Neuronal stem cell (in vitro differentiated cells): ENCODE results near the gene TIMP2.
A peak's percentile ranks its signal among the peaks of the same experiment; 100 is the strongest.

Experiments used
- DNase-seq: peaks from one replicate; pipeline ENCODE4 v3.0.0-alpha.2; 2013; ENCODE audit warnings: low spot score
- H2AFZ ChIP-seq: one replicate; pipeline ENCODE4 v1.6.1; 2013; ENCODE audit warnings: mild to moderate bottlenecking, low read length, inconsistent platforms
- H2AK5ac ChIP-seq: 2 replicates; pipeline ENCODE4 v1.6.1; 2013; ENCODE audit warnings: low read depth, mild to moderate bottlenecking, inconsistent platforms, low read length, moderate library complexity, mixed read lengths
- H2BK120ac ChIP-seq: 2 replicates; pipeline ENCODE4 v1.6.1; 2013; ENCODE audit warnings: low read depth, mild to moderate bottlenecking, inconsistent platforms, low read length, moderate library complexity, mixed read lengths
- H2BK12ac ChIP-seq: one replicate; pipeline ENCODE4 v1.6.1; 2013; ENCODE audit warnings: low read length, inconsistent platforms
- H2BK15ac ChIP-seq: 2 replicates; pipeline ENCODE4 v1.6.1; 2013; ENCODE audit warnings: mild to moderate bottlenecking, low read length, inconsistent platforms, mixed read lengths
- H2BK5ac ChIP-seq: one replicate; pipeline ENCODE4 v1.6.1; 2013; ENCODE audit warnings: inconsistent platforms, mild to moderate bottlenecking, low read length, moderate library complexity
- H3K14ac ChIP-seq: one replicate; pipeline ENCODE4 v1.6.1; 2013; ENCODE audit warnings: low read length, inconsistent platforms
- H3K18ac ChIP-seq: 2 replicates; pipeline ENCODE4 v1.6.1; 2013; ENCODE audit warnings: low read length, inconsistent platforms
- H3K23ac ChIP-seq: 2 replicates; pipeline ENCODE4 v1.6.1; 2013; ENCODE audit warnings: low read depth, mild to moderate bottlenecking, mixed read lengths, low read length, inconsistent platforms; ENCODE audit not compliant: poor library complexity
- H3K27ac ChIP-seq: replicated peaks from 3 replicates; pipeline ENCODE4 v1.5.1; 2013; ENCODE audit warnings: low read length, inconsistent platforms
- H3K27me3 ChIP-seq, 3 experiments: 2 replicates each; pipeline ENCODE4 v1.6.1; 2013; ENCODE audit warnings: low read length in 3 of 3, mild to moderate bottlenecking in 2 of 3, inconsistent platforms in 1 of 3, low read depth in 1 of 3, mixed read lengths in 1 of 3, moderate library complexity in 1 of 3; ENCODE audit not compliant: control insufficient read depth in 3 of 3, insufficient read depth in 3 of 3
- H3K36me3 ChIP-seq, 2 donors: replicated peaks in 1 of 2; 2 replicates each; pipeline ENCODE4 v1.6.1; 2013; ENCODE audit warnings: low read length in 2 of 2; ENCODE audit not compliant: control insufficient read depth in 2 of 2, insufficient read depth in 2 of 2
- H3K4ac ChIP-seq: 2 replicates; pipeline ENCODE4 v1.6.1; 2013; ENCODE audit warnings: inconsistent platforms, mild to moderate bottlenecking, low read length, moderate library complexity
- H3K4me1 ChIP-seq, 2 donors: 1 replicate in 1 of 2; 2 replicates in 1 of 2; pipeline ENCODE4 v1.6.1; 2013; ENCODE audit warnings: low read length in 2 of 2, low read depth in 1 of 2; ENCODE audit not compliant: control insufficient read depth in 2 of 2, insufficient read depth in 1 of 2
- H3K4me2 ChIP-seq: one replicate; pipeline ENCODE4 v1.6.1; 2013; ENCODE audit warnings: mild to moderate bottlenecking, low read length, inconsistent platforms; ENCODE audit not compliant: insufficient read depth, poor library complexity, severe bottlenecking
- H3K4me3 ChIP-seq, 2 donors: 2 replicates each; pipeline ENCODE4 v1.5.1; 2013; ENCODE audit warnings: low read length in 2 of 2, mild to moderate bottlenecking in 2 of 2, inconsistent platforms in 1 of 2, moderate library complexity in 1 of 2
- H3K79me1 ChIP-seq: one replicate; pipeline ENCODE4 v1.6.1; 2013; ENCODE audit warnings: low read depth, mild to moderate bottlenecking, inconsistent platforms, low read length, moderate library complexity
- H3K9ac ChIP-seq: one replicate; pipeline ENCODE4 v1.6.1; 2013; ENCODE audit warnings: mild to moderate bottlenecking, low read depth, low read length, inconsistent platforms; ENCODE audit not compliant: poor library complexity
- H3K9me3 ChIP-seq, 2 donors: replicated peaks in 1 of 2; 2 replicates each; pipeline versions ENCODE3 to v1.6.1; 2013; ENCODE audit warnings: low read length in 2 of 2, mild to moderate bottlenecking in 2 of 2, inconsistent platforms in 1 of 2, low read depth in 1 of 2, mixed read lengths in 1 of 2, moderate library complexity in 1 of 2; ENCODE audit not compliant: control insufficient read depth in 2 of 2, insufficient read depth in 1 of 2
- H4K8ac ChIP-seq: one replicate; pipeline ENCODE4 v1.6.1; 2013; ENCODE audit warnings: low read depth, mild to moderate bottlenecking, inconsistent platforms, low read length, moderate library complexity
- H4K91ac ChIP-seq: one replicate; pipeline ENCODE4 v1.6.1; 2013; ENCODE audit warnings: low read length, low read depth, mild to moderate bottlenecking, inconsistent platforms; ENCODE audit not compliant: poor library complexity
- WGBS, 2 donors: extraction: QIAGEN DNeasy Blood & Tissue Kit; methylation state at CpG; one replicate each; pipeline ENCODE4 v1.1.7; 2013; ENCODE audit warnings: missing lambda C conversion rate in 2 of 2, mixed read lengths in 1 of 2; ENCODE audit not compliant: insufficient read length in 2 of 2, insufficient replicate concordance in 1 of 2; ENCODE audit errors: extremely low coverage in 2 of 2; 5-methylcytosine and 5-hydroxymethylcytosine counted together

The TIMP2 gene

DNA sequence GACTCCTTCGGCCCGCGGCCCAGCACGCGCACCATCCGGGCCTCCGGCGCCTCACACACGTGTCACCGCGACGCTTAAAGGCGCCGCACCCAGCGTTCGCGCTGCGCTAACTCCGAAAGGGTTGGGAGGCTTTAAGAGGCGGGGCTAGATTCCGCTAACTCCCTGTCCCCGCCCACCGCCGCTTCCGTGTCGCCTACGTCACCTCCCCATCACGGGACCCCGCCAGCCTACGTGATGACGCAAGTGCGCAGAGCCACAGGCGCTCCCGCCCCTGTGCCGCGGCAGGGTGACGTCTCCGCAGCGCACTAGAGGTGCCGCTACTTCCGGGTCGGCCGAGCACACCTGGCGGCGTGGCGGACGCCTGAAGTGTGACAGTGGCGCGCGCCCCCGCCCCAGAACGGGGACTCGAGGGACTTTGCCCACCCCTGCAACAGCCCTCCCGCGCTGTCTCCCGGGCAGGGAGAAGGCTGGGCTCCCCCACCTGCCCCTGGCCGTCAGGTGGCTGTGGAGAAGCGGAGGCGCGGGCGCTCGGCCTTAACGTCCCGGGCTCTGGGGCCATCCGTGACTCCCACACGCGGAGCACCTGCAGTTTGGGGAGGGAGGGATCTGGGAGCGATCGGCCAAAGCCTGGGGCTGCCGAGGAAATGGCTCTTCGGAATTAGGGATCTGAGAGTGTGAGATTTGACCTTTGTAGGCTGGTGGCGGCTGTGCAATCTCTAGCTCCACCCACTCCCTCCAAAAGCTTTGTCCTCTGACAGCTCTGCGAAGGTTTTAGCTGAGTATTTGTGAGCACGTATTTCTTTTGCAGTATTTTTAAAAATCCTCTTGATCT lies 84.2 kb downstream of the TIMP2 start, which contains the start of gene USP36:
Gene USP36, minus strand, starts transcription at position 35 of the 832 bp plus-strand sequence. CDS start 4,451 bp downstream, outside the sequence.
- peak within 1 kb of the TSS; percentile 60 to 94 for H3K4me3 ChIP-seq
- H4K8ac ChIP-seq: no peak within 1 kb of the TSS
- peak within 1 kb of the TSS; percentile 98 for H3K4me2 ChIP-seq
- no CpG with 5 or more reads among the region's 74 CpGs for WGBS, 2 donors
- no peak within 1 kb of the TSS for H4K91ac ChIP-seq
- no peak within 1 kb of the TSS for H2BK12ac ChIP-seq
- DNase-seq: peak; percentile 99
- H3K27ac ChIP-seq: peak within 1 kb of the TSS; percentile 58
- peak within 1 kb of the TSS; percentile 75 for H3K23ac ChIP-seq
- H2AFZ ChIP-seq: peak within 1 kb of the TSS; percentile 97
- H2AK5ac ChIP-seq: peak within 1 kb of the TSS; percentile 82
- peak within 1 kb of the TSS; percentile 69 for H2BK5ac ChIP-seq
- peaks cover 9% of the 10 kb centered on the region for H3K79me1 ChIP-seq
- H3K4me1 ChIP-seq: peaks cover 4 to 11% of the 10 kb centered on the region in 2 donors
- peak within 1 kb of the TSS; percentile 96 for H3K18ac ChIP-seq
- H3K27me3 ChIP-seq: no peaks in the 10 kb centered on the region
- peak within 1 kb of the TSS; percentile 56 for H3K4ac ChIP-seq
- H3K9me3 ChIP-seq: no peaks in the 10 kb centered on the region
- peak within 1 kb of the TSS; percentile 79 for H2BK15ac ChIP-seq
- peak within 1 kb of the TSS; percentile 63 for H3K14ac ChIP-seq
- no peak within 1 kb of the TSS for H2BK120ac ChIP-seq
- H3K9ac ChIP-seq: peak within 1 kb of the TSS; percentile 88
- H3K36me3 ChIP-seq: peaks cover 12 to 24% of the 10 kb centered on the region in 2 donors

- Histone ChIP-seq H2BK120ac (no peak overlapping the region), H3K23ac (peak overlapping the region; percentile 75), H4K91ac (no peak overlapping the region), H3K9ac (peak overlapping the region; percentile 82), H3K4ac (no peak overlapping the region), H3K27ac (peak overlapping the region; percentile 58), H3K4me1 (peaks cover 4 to 11% of the 10 kb centered on the region in 2 donors), H4K8ac (no peak overlapping the region), H2AFZ (peak overlapping the region; percentile 97), H2BK15ac (no peak overlapping the region), H3K79me1 (peaks cover 9% of the 10 kb centered on the region), H2BK5ac (peak overlapping the region; percentile 46), H2BK12ac (no peak overlapping the region), H3K9me3 (no peaks in the 10 kb centered on the region), H3K27me3 (no peaks in the 10 kb centered on the region), H3K4me3 (peak overlapping the region; percentile 60 to 94), H2AK5ac (peak overlapping the region; percentile 82), H3K4me2 (peak overlapping the region; percentile 98), H3K14ac (peak overlapping the region; percentile 27), H3K36me3 (peaks cover 16 to 29% of the 10 kb centered on the region in 2 donors), H3K18ac (peak overlapping the region; percentile 88)
- WGBS, 2 donors: no CpG with 5 or more reads among the region's 35 CpGs
- no peak for DNase-seq
These were observed 84.7 kb downstream of the TIMP2 start for GRCh38 chr17:78840530-78840779.

DNA sequence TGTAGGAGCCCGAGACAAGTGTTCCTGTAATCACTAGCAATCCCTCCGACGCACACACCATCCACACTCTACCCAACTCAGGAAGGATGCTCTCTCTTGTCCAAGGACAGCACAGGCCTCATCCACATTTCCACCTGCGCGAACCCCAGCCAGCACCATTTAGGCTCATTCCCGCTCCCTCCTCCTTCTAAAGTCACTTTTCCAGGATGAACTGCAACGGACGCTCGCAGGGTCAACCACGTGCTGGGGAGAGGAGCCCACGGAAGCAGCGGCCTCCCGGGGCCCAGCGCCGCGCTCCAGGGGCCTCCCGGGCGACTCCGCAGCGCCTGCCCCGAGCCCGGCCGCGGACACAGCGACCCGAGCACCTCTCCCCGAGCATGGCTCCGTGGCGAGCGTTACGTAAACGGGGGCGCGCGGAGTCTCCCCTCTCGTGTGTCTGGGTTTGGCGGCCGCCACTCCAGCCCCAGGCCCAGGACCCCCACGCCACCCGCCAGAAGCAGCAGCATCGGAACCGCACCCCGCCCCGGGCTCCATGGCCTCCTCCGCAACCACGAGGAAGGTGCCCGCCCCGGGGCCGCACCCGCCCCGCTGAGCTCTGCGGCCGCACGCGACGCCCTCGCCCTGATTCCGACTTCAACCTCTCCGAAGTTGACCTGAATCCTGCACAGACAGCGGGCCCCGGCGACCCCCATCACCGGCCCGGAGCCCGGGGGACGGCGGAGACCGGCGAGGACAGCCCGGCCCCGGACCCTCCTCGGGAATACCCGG lies 85.2 kb downstream of the TIMP2 start:
- no peak overlapping the region for H4K91ac ChIP-seq
- WGBS, 2 donors: no CpG with 5 or more reads among the region's 73 CpGs
- no peak overlapping the region for H2BK120ac ChIP-seq
- no peak overlapping the region for H4K8ac ChIP-seq
- peak overlapping the region; percentile 46 for H2BK5ac ChIP-seq
- DNase-seq: peak; percentile 29
- H3K36me3 ChIP-seq: peaks cover 22 to 35% of the 10 kb centered on the region in 2 donors
- H3K79me1 ChIP-seq: peaks cover 9% of the 10 kb centered on the region
- H2AK5ac ChIP-seq: peak overlapping the region; percentile 82
- no peak overlapping the region for H2BK12ac ChIP-seq
- H3K14ac ChIP-seq: peak overlapping the region; percentile 27
- H3K4ac ChIP-seq: peak overlapping the region; percentile 56
- H3K18ac ChIP-seq: peak overlapping the region; percentile 88
- H3K23ac ChIP-seq: peak overlapping the region; percentile 75
- peak overlapping the region; percentile 82 for H3K9ac ChIP-seq
- H3K27ac ChIP-seq: peak overlapping the region; percentile 58
- H2AFZ ChIP-seq: peak overlapping the region; percentile 97
- H3K4me1 ChIP-seq: peaks cover 4 to 11% of the 10 kb centered on the region in 2 donors
- no peaks in the 10 kb centered on the region for H3K9me3 ChIP-seq
- peak overlapping the region; percentile 60 to 94 for H3K4me3 ChIP-seq
- H3K4me2 ChIP-seq: peak overlapping the region; percentile 98
- no peak overlapping the region for H2BK15ac ChIP-seq
- H3K27me3 ChIP-seq: no peaks in the 10 kb centered on the region
